Kidney (tissue), 14 donors: Measurements from ENCODE around the gene THAP8. TPM values are rescaled to one million over a fixed set of nuclear protein-coding genes. Genes with fewer than 3 reads are reported as not detected.

Source experiments
- DNase-seq, 5 donors: peaks; one replicate each; pipeline ENCODE4 v3.0.0-alpha.2; 2013 to 2020
- FAIRE-seq: peaks from 2 replicates; lab custom pipeline; 2012; peaks lifted over from hg19 to GRCh38; lab: Jason Lieb, UNC
- H3K27ac ChIP-seq, 2 donors: one replicate each; pipeline ENCODE4 v1.7.0; 2013; ENCODE audit warnings: low read depth in 2 of 2, low read length in 2 of 2, inconsistent platforms in 1 of 2
- H3K27me3 ChIP-seq: one replicate; pipeline ENCODE4 v1.7.1; 2013; ENCODE audit warnings: low read length, inconsistent platforms; ENCODE audit not compliant: control insufficient read depth, insufficient read depth
- H3K36me3 ChIP-seq, 3 donors: one replicate each; pipeline versions ENCODE4 v1.7.0 to v1.7.1; 2013; ENCODE audit warnings: low read length in 3 of 3, control low read depth in 1 of 3, inconsistent platforms in 1 of 3; ENCODE audit not compliant: insufficient read depth in 3 of 3, control insufficient read depth in 2 of 3
- H3K4me1 ChIP-seq, 3 donors: one replicate each; pipeline versions ENCODE4 v1.7.0 to v1.7.1; 2013; ENCODE audit warnings: low read length in 3 of 3, inconsistent platforms in 1 of 3, low read depth in 1 of 3; ENCODE audit not compliant: control insufficient read depth in 2 of 3, insufficient read depth in 2 of 3
- H3K4me3 ChIP-seq, 3 donors: one replicate each; pipeline versions ENCODE4 v1.7.0 to v1.8.1; 2013; ENCODE audit warnings: low read length in 3 of 3, control low read depth in 1 of 3, inconsistent platforms in 1 of 3
- H3K9ac ChIP-seq, 3 donors: one replicate each; pipeline versions ENCODE4 v1.7.0 to v1.7.1; 2013; ENCODE audit warnings: low read length in 3 of 3, control low read depth in 1 of 3, inconsistent platforms in 1 of 3
- H3K9me3 ChIP-seq, 3 donors: one replicate each; pipeline versions ENCODE4 v1.7.0 to v1.7.1; 2013; ENCODE audit warnings: low read length in 3 of 3, control low read depth in 1 of 3, inconsistent platforms in 1 of 3; ENCODE audit not compliant: control insufficient read depth in 2 of 3, insufficient read depth in 1 of 3
- CTCF ChIP-seq: IDR thresholded peaks from 3 replicates; pipeline ENCODE4 v1.5.1; 2012; ENCODE audit warnings: mild to moderate bottlenecking, moderate library complexity, borderline replicate concordance; ENCODE audit not compliant: insufficient read depth; ENCODE audit errors: extremely low read depth
- intact Hi-C: fragments of 100-400 bp; cut with DNase I; formaldehyde crosslinking; loops from one replicate; pipeline ENCODE4 v1.11.1; 2022
- polyA plus RNA-seq: library from polyadenylated mRNA; stranded (reverse); fragments of 350-450 nt; fragmentation: Illumina TruSeq; extraction: RNeasy Lipid Tissue Mini Kit (QIAGEN cat#74804); gene quantifications from one replicate; pipeline ENCODE4 v1.2.3, GENCODE V29; 2014; ENCODE audit warnings: low read depth, low replicate concordance; ENCODE audit not compliant: insufficient read depth
- total RNA-seq: library from RNA; stranded (reverse); fragmentation: NEBNext Ultra II Directional; extraction: Animal tissue kit (Norgen Biotek cat#: 25700); gene quantifications from one replicate; pipeline ENCODE4 v1.2.1, GENCODE V29; 2021
- donor health status: control.
- donor health status: control.
- donor health status: control.
- donor health status: control.
- donor health status: control.
- donor health status: DM: yes; HTN: yes; CAD: no.
- donor health status: Normal renal cell carcinoma (clear cell type).

THAP8 gene
- total and polyA plus RNA-seq, 2 donors from 2014 or later = 3.7 to 10.3 TPM

GRCh38 chr19:36061367-36061766, 7.3 kb upstream of the THAP8 start:
- FAIRE-seq (no peak), DNase-seq (no peak)
- no peaks in the 10 kb centered on the region for H3K4me1 ChIP-seq
- no peak overlapping the region for H3K4me3 ChIP-seq
- H3K36me3 ChIP-seq = no peaks in the 10 kb centered on the region
- TF ChIP-seq CTCF = no peak
- H3K27ac ChIP-seq = no peak overlapping the region
- H3K9me3 ChIP-seq = no peaks in the 10 kb centered on the region
- intact Hi-C loops = no loop called here
- H3K27me3 ChIP-seq = no peaks in the 10 kb centered on the region
- no peak overlapping the region for H3K9ac ChIP-seq

GRCh38 chr19:36060430-36060829, 6.3 kb upstream of the THAP8 start:
- no peaks in the 10 kb centered on the region for H3K9me3 ChIP-seq
- peaks cover 0 to under 1% (median 0%) of the 10 kb centered on the region in 3 donors for H3K4me1 ChIP-seq
- H3K9ac ChIP-seq = no peak overlapping the region
- peak; percentile 17 for TF ChIP-seq CTCF
- FAIRE-seq (no peak), DNase-seq (no peak)
- intact Hi-C loops = no loop called here
- no peaks in the 10 kb centered on the region for H3K27me3 ChIP-seq
- H3K4me3 ChIP-seq = no peak overlapping the region
- H3K36me3 ChIP-seq = no peaks in the 10 kb centered on the region
- H3K27ac ChIP-seq = no peak overlapping the region

- intact Hi-C loops = no loop called here
- Histone ChIP-seq H3K9me3 (no peaks in the 10 kb centered on the region), H3K36me3 (no peaks in the 10 kb centered on the region), H3K27me3 (no peaks in the 10 kb centered on the region), H3K4me1 (peaks cover 0 to 4% (median 0%) of the 10 kb centered on the region in 3 donors), H3K27ac (no peak overlapping the region), H3K4me3 (no peak overlapping the region), H3K9ac (no peak overlapping the region)
- DNase-seq (no peak), FAIRE-seq (no peak)
- TF ChIP-seq CTCF = no peak
Measured at GRCh38 chr19:36059180-36059910, 5.3 kb upstream of the THAP8 start.
